GM18520 (cell line): Measurements from ENCODE around the gene CDK19.
"Not testable (repeated sequence)": the region's sequence is repeated elsewhere in the genome, so short reads cannot be mapped to it uniquely, and the experiment has no call there.

Source experiments
- ATAC-seq: cut with Tn5 transposase; IDR thresholded peaks from one replicate; pipeline ENCODE4 v1.9.1; 2021; ENCODE audit not compliant: unreplicated experiment

The CDK19 gene

DNA sequence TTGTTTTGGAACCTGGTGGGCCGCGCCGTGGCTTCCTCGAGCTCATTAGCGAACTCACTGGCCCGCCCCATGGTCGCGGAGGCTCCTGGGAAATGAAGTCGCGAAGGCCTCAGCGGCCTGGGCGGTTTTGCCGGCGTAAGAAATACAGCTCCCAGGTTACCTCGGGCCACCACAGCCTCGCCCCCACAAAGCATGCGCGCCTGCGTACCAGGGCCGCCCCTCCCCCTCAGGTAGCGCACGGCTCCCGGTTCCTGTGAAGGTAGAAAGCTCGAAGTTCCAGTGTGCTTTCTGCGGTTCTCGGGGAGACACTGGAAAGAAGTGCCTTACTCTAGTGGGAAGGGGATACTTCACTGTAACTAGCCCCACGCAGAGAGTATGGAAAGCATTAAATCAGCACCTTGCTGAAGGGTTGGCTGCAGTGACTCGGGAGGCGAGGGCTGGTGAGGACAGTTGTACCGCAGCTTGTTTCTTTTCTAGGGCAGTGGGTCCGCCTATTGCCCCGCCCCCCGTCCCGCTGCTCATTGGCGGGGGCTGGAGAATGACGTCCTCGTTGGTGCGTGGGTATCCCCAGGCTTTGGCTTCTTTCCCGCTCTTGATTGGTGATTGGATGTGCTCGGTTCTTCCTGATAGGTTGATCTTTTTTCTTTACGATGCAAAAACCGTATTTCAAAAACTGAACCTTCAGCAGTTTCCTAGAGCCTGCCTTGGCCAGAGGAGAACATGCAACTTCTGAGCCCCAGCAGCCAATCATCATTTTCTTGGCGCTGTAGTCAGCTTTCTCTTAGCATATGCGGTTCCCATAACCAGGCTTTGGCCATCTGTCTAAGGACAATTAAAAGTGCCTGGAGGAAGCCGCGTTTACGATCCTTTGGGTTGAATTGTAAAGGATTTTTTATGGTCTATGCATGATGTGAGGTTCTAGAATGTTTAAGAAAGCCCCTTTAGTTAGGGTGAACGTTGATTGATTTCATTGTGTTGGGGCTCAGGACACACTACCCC, at the start of gene CDK19:
Gene CDK19, minus strand, starts transcription at position 59 of the 999 bp plus-strand sequence. CDS start 333 bp downstream, outside the sequence.
- peak; percentile 62 for ATAC-seq

DNA sequence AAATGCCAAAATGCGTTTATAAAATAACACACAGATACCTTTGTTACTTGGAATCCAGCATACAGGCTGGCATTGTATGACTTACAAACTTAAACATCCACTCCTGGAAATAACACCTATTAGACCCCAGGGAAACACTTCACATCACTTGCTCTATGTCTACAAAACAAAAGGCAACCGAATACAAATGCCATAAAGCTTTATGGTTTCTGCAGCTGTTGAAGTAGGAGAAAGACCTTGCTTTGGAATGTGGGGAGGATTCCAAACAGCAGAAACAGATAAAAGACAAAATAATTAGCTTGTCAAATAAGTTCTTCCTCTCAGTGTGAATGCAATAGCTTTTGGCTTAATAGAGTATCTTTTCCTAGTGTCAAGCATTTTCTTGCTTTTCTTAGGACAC, 49.6 kb upstream of the CDK19 start:
- ATAC-seq = no peak

DNA sequence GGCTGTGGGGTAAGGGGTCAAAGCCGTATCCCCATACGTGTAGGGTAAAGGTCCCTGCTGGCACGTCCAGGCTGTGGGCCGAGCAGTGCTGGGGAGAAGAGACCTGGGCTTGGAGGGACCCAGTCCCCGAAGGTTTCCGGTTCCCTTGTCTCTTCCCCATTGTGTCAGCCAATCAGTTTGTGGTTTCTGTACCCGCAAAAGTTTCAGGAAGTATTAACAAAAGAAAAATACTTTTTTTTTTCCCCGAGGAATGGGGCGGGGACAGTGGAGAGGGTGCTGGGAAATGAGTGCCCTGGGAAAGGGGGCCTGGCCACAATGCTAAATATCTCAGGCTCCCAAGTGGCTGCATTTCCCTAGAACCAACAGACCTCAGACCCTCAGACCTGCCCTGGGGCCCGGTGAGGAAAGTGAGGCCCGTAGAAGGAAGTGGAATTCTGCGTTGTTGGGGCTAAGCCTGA, 44.1 kb upstream of the CDK19 start:
- ATAC-seq = no peak

DNA sequence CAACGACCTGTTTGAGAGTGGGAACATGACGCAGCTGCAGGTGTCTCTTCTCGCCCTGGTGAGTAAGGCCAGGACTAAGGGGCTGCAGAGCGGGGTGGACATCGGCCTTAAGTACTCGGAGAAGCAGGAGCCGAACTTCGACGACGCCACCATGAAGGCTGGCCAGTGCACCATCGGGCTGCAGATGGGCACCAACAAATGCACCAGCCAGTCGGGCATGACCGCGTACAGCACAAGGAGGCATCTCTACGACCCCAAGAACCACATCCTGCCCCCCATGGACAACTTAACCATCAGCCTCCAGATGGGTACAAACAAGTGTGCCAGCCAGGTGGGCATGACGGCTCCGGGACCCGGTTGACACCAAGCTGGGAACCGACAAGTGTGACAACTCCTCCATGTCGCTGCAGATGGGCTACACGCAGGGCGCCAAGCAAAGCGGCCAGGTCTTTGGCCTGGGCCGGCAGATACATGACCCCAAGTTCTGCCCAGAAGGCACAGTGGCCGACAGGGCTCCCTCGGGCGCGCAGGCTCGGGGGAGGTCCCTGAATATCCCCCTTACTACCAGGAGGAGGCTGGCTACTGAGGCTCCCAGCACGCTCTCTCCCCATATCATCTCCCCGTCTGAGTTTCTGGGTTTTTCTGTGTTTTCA, 43.4 kb upstream of the CDK19 start:
- ATAC-seq = no peak

DNA sequence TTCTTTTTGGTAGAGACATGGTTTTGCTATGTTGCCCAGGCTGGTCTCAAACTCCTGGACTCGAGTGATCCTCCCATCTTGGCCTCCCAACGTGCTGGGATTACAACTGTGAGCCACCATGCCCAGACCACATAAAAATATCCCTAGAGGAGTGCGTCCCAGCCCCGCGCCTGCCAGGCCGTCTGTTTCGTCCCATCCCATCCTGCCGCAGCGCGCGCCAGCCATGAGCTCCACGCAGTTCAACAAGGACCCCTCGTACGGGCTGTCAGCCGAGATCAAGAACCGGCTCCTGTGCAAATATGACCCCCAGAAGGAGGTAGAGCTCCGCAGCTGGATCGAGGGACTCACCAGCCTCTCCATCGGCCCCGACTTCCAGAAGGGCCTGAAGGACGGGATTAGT, 42.7 kb upstream of the CDK19 start:
- ATAC-seq = no peak

DNA sequence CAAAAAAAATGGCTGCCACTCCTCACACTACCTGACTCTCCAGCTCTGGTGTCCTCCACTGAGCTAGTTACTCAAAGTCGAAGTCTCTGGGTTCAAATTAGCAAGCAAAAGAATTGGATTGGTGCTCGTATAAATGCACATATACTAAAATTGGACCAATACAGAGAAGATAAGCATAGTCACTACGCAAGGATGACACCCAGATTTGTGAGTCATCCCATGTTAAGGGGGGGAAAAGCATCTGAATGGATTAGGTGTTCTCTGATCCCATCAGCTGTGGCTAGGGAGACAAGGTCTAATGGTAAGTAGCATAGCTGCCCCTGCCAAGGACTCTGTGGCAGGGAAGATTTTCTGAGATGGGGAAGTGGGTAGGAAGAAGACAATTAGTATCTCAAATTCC, 41.0 kb upstream of the CDK19 start:
- no peak for ATAC-seq

DNA sequence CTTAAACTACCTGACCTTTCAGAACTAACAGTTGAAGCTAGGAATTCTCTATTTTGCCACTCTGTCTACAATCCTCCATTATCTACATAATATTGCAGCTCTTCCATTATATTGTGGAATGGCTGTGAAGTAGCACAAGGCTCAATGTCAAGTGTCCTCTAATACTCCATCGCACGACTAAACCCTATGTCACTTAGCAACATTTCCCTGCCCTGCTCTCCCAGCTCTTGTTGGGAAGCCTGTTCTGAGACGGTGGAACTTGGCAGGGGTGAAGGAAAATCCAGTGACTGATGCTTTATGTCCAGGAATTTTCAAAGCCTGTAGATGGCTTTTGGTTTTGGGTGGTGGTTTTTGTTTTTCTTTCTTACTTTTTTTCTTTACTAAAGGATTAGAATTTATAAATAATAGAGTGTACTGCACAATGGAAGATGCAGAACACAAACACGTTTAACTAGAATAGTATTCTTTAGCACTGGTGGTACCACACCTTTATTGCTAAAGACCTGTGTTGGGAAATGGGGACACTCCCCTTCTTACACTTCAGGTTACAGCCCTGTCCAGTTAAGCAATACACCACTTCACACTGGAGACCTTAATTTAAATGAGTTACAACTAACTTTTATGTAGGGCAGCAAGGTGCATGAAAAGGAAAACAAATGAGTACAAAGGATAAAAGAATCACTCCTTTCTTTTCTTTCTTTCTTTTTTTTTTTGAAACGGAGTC, 38.6 kb upstream of the CDK19 start:
- no peak for ATAC-seq

DNA sequence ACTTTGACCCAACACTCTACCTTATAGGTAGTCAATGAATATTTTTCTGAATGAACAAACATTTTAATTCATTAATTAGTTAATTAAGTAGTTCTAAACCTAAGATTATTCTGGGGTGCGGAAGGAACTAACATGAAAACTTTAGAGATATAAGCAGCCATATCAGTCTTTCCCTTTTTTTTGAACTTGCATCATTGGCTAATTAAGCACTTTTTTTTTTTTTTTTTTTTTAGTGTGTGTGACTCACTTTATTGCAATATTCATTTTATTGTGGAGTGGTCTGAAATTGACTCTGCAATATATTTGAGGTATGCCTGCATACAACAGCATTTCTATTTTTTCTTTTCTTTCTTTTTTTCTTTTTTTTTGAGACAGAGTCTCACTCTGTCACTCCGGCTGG, 37.5 kb upstream of the CDK19 start:
- no peak for ATAC-seq

DNA sequence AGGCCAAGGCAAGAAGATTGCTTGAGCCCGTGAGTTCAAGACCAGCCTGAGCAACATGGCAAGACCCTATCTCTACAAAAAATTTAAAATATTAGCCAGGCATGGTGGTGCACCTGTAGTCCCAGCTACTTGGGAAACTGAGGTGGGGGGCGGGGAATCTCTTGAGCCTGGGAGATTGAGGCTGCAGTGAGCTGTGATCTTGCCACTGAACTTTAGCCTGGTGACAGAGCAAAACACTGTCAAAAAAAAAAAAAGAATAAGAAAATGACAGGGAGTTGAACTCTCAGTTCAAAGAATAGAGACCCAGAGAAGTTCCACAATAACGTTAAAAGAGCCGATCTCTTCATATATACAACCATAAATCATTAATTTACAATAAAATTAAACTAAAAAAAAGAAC, 34.5 kb upstream of the CDK19 start:
- no peak for ATAC-seq

DNA sequence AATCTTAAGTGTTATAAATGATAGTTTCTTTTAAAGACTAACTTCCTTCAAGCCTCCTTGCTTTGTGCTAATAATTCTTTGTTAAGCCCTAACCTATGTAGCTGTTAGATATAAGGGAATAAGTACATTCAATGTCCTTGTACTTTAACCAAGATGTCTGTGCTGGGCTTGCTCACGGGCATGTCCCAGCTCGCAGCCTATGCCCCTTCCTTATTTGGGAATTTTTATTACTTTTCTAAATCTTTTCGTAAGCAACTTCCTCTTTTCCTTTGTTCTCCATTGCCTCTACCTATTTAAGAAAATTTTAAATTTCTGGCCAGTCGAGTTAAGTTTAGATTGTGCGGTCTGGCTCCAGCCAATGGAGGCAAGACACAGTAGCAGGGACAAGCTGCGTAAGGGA, 26.0 kb upstream of the CDK19 start:
- ATAC-seq = no peak

DNA sequence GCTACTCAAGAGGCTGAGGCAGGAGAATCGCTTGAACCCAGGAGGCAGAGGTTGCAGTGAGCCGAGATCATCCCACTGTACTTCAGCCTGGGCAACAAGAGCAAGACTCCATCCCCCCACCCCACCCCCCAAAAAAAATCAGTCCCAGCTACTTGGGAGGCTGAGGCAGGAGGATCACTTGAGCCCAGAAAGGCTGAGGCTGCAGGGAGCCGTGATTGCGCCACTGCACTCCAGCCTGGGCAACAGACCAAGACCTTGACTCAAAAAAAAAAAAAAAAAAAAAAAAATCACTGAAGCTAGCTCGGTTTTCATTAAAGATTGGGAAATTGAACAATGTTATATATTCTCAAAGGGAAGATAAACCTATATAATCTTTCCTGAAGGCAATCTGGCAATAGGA, 20.5 kb upstream of the CDK19 start:
- ATAC-seq = not testable (repeated sequence)

DNA sequence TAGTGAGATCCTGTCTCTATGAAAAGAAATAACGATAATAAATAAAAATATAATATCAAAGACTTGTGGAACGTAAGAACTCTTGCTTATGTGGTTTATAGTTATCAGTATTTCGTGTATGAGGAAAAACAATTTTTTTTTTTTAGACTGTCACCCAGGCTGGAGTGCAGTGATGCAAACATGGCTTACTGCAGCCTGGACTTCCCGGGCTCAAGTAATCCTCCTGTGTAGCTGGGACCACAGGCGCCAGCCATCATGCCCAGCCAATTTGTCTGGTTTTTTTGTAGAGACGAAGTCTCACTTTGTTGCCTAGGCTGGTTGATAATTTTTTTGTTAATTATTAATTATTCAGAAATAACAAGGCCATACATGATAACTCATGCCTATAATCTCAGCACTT, 18.6 kb upstream of the CDK19 start:
- ATAC-seq = no peak

DNA sequence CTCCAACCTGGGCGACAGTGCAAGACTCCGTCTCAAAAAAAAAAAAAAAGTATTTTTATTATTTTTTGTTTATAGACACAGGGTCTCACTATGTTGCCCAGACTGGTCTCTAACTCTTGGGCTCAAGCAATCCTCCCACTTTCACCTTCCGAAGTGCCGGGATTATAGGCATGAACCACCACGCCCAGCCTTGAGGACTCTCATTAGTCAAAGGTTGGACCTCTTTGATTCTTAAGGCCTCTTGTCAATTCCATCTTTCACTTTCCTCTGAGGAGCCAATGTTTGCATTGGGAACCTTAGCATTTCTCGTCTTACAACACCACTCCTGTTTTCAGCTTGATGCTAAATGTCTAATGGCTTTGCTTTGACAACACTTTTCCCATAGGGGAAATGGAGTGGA, 16.1 kb upstream of the CDK19 start:
- no peak for ATAC-seq

DNA sequence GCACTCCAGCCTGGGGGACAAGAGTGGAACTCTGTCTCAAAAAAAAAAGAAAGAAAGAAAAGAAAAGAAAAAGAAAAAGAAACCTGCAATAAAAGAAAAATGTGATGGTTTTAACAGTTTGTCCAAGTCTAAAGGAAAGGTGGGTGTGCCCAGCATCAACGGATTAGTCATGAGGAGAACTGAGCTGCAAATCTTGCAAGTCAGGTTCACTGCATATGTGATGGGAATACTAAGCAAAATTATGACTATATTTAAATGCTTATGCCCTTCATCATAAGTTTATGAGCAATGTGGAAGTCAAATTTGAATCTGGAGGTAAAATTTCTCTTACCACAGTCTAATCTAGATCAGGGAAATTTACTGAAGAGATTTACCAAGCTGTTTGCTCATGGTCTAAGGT, 13.1 kb upstream of the CDK19 start:
- ATAC-seq = no peak

DNA sequence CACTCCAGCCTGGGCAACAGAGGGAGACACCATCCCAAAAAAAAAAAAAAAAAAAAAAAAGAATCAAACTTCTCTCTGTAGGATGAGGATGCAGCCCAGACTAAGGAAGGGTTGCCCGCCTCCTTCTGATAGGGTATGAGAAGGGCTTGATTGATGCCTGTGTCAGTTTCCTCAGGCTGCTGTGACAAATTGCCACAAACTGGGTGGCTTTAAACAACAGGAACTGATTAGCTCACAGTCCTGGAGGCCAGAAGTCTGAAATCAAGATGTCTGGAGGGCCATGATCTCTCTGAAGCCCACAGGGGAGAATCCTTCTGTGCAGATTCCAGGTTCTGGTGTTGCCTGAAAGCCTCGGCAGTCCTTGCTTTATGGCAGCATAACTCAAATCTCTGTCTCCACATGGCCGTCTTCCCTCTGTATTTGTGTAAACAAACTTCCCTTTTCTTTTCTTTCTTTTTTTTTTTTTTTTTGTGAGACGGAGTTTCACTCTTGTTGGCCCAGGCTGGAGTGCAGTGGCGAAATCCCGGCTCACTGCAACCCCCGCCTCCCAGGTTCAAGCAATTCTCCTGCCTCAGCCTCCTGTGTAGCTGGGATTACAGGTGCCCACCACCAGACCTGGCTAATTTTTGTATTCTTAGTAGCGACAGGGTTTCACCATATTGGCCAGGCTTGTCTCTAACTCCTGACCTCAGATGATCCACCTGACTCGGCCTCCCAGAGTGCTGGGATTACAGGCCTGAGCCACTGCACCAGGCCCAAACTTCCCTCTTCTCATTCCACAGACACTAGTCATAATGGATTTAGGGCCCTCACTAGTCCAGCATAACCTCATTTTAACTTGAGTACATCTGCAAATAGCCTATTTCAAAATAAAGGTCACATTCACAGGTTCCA, 11.2 kb upstream of the CDK19 start:
- no peak for ATAC-seq

DNA sequence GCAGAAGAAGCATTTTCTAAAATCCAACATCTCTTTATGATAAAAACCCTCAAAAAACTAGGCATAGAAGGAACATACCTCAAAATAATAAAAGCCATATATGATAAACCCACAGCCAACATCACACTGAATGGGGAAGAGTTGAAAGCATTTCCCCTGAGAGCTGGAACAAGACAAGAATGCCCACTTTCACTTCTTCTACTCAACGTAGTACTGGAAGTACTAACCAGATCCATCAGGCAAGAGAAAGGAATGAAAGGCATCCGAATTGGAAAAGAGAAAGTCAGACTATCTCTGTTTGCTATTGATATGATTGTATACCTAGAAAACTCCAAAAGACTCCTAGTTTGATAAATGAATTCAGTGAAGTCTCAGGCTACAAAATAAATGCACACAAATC, 7.9 kb upstream of the CDK19 start:
- no peak for ATAC-seq

DNA sequence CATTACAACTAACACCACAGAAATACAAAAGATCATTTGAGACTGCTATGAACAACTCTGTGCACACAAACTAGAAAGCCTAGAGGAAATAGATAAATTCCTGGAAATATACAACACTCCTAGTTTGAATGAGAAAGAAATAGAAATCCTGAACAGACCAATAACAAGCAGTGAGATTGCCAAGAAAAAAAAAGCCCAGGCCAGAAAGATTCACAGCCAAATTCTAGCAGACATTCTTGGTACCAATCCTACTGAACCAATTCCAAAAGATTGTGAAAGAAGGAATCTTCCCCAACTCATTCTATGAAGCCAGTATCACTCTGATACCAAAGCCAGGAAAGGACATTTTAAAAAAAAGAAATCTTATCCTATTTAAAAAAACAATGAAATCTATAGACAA, 7.0 kb upstream of the CDK19 start:
- ATAC-seq = no peak

DNA sequence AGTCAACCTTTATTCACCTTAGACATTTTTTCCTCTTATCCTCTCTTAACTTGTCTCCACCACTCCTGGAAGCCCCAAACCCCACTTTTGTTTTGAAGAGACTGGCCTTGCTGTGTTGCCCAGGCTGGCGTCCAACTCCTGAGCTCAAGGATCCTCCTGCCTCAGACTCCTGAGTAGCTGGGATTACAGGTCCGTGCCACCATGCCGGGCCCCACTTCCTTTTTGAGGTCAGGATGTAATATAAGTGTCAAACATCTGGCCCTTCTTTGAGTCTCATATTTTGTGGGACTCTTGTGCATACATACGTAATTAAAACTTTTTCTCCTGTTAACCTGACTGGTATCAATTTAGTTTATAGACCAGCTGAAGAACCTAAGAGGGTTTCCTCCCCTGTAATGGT, 1.4 kb upstream of the CDK19 start:
- no peak for ATAC-seq

DNA sequence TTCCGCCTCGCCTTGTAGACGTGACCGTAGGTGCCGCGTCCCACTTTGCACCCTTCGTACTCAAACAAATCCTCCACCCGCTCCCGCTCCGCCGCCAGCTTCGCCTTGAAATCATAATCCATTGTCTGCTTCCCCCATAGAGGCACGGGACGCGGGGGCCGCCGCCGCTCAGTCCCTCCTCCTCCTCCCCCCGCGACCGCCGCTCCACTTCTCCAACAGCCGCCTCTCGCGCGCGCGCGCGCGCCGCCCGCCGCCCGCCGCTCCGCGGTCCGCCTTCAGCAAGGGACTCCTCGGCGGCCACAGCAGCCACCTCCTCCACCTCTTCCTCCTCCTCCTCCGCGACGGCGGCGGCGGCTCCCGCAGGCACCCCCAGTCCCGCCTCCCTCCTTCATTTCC, 256 bp downstream of the CDK19 start:
- no peak for ATAC-seq
